Lung (tissue), 12 donors: ENCODE data around the gene ANKRD33B. TPM values are rescaled to one million over a fixed set of nuclear protein-coding genes. Genes with fewer than 3 reads are reported as not detected.

Experiments
- ATAC-seq: fragments of 200-7000 bp; cut with Tn5 transposase; one replicate; pipeline ENCODE4 v1.9.1; 2020; ENCODE audit warnings: moderate number of reproducible peaks; ENCODE audit not compliant: insufficient read depth, low FRiP score
- DNase-seq, 3 donors: peaks; one replicate each; pipeline ENCODE4 v3.0.0-alpha.2; 2013 to 2017
- H3K27ac ChIP-seq, 2 donors: one replicate each; pipeline ENCODE4 v1.5.1; 2013; ENCODE audit warnings: mild to moderate bottlenecking in 2 of 2, moderate library complexity in 2 of 2, control low read depth in 1 of 2, inconsistent platforms in 1 of 2, low read depth in 1 of 2, low read length in 1 of 2
- H3K27me3 ChIP-seq, 3 donors: one replicate each; pipeline ENCODE4 v1.5.1; 2013; ENCODE audit warnings: low read length in 2 of 3; ENCODE audit not compliant: control insufficient read depth in 3 of 3, insufficient read depth in 3 of 3
- H3K36me3 ChIP-seq, 4 donors: one replicate each; pipeline ENCODE4 v1.5.1; 2013; ENCODE audit warnings: low read length in 4 of 4, mild to moderate bottlenecking in 1 of 4, moderate library complexity in 1 of 4; ENCODE audit not compliant: control insufficient read depth in 4 of 4, insufficient read depth in 4 of 4
- H3K4me1 ChIP-seq, 5 donors: one replicate each; pipeline ENCODE4 v1.5.1; 2013; ENCODE audit warnings: low read length in 5 of 5, mild to moderate bottlenecking in 2 of 5, moderate library complexity in 1 of 5; ENCODE audit not compliant: control insufficient read depth in 5 of 5, insufficient read depth in 5 of 5
- H3K4me3 ChIP-seq: one replicate; pipeline ENCODE4 v1.5.1; 2013; ENCODE audit warnings: mild to moderate bottlenecking, control low read depth, moderate library complexity
- H3K9ac ChIP-seq, 2 donors: one replicate each; pipeline ENCODE4 v1.5.1; 2013; ENCODE audit warnings: low read length in 2 of 2, control low read depth in 1 of 2; ENCODE audit not compliant: insufficient read depth in 1 of 2
- H3K9me3 ChIP-seq, 4 donors: one replicate each; pipeline ENCODE4 v1.5.1; 2013; ENCODE audit warnings: low read length in 3 of 4, mild to moderate bottlenecking in 1 of 4, moderate library complexity in 1 of 4; ENCODE audit not compliant: control insufficient read depth in 4 of 4, insufficient read depth in 3 of 4
- CTCF ChIP-seq: IDR thresholded peaks from 2 replicates; pipeline ENCODE4 v1.5.1; 2012; ENCODE audit warnings: mild to moderate bottlenecking; ENCODE audit errors: control extremely low read depth, extremely low read depth
- WGBS, 2 donors: extraction: QIAGEN DNeasy Blood & Tissue Kit; methylation state at CpG; one replicate each; pipeline ENCODE4 v1.1.7; 2013; 5-methylcytosine and 5-hydroxymethylcytosine counted together
- polyA plus RNA-seq, 2 donors: library from polyadenylated mRNA; stranded (reverse); fragments of 200-250 nt; gene quantifications; one replicate each; pipeline ENCODE4 v1.2.1, GENCODE V29; 2013
- total RNA-seq, 2 donors: library from RNA; depleted of rRNA in 1 of 2; stranded (reverse); fragments of >200 nt in 1 of 2; gene quantifications; one replicate each; pipeline ENCODE4 v1.2.1, GENCODE V29; 2014 to 2021
- donor health status: control.
- donor health status: control.
- donor health status: Bipolar disorder and iron deficiency.
- donor health status: healthy.
- donor health status: DM: yes; HTN: yes; CAD: no.

ANKRD33B gene
- total and polyA plus RNA-seq, 4 donors = 1.0 to 6.3 (median 2.1) TPM

GRCh38 chr5:10634562-10634961 lies 70.7 kb downstream of the ANKRD33B start:
- no peak for ATAC-seq
- TF ChIP-seq CTCF = no peak
- H3K27me3 ChIP-seq = peaks cover 0 to 32% (median 6%) of the 10 kb centered on the region in 3 donors

GRCh38 chr5:10635257-10635866 lies 71.5 kb downstream of the ANKRD33B start:
- no peak for TF ChIP-seq CTCF
- no peak overlapping the region for H3K9ac ChIP-seq
- no peak overlapping the region for H3K4me3 ChIP-seq
- H3K4me1 ChIP-seq = no peaks in the 10 kb centered on the region
- no peaks in the 10 kb centered on the region for H3K36me3 ChIP-seq
- peaks cover 0 to 37% (median 6%) of the 10 kb centered on the region in 3 donors for H3K27me3 ChIP-seq
- peaks cover 0 to 3% (median 1%) of the 10 kb centered on the region in 4 donors for H3K9me3 ChIP-seq
- H3K27ac ChIP-seq = no peak overlapping the region
- ATAC-seq (no peak), DNase-seq (no peak)
- 31 to 53% methylated on average over 10 of the region's 10 CpGs for WGBS, 2 donors

More at GRCh38 chr5:10634562-10634961, 70.7 kb downstream of the ANKRD33B start:
- Histone ChIP-seq H3K4me3 (no peak overlapping the region), H3K9ac (no peak overlapping the region), H3K9me3 (peaks cover 0 to 3% (median 1%) of the 10 kb centered on the region in 4 donors), H3K4me1 (no peaks in the 10 kb centered on the region), H3K36me3 (no peaks in the 10 kb centered on the region), H3K27ac (no peak overlapping the region)
- no peak for DNase-seq
- WGBS, 2 donors = 91 to 97% methylated on average over 2 of the region's 2 CpGs

GRCh38 chr5:10635867-10636350 lies 72.0 kb downstream of the ANKRD33B start:
- Histone ChIP-seq H3K27me3 (peaks cover 0 to 38% (median 6%) of the 10 kb centered on the region in 3 donors), H3K36me3 (no peaks in the 10 kb centered on the region), H3K9ac (no peak overlapping the region), H3K4me3 (no peak overlapping the region), H3K4me1 (no peaks in the 10 kb centered on the region), H3K9me3 (peaks cover 0 to 3% (median 1%) of the 10 kb centered on the region in 4 donors), H3K27ac (no peak overlapping the region)
- DNase-seq (no peak), ATAC-seq (no peak)
- no peak for TF ChIP-seq CTCF
- WGBS, 2 donors = 64 to 72% methylated on average over 11 of the region's 11 CpGs
